Gastrocnemius medialis (tissue), 4 donors: Measurements from ENCODE around the gene SAE1.

Experiments used
- POLR2A ChIP-seq, 2 donors: fragments of 450-650 bp; IDR thresholded peaks; one replicate each; pipeline ENCODE4 v1.6.1; 2017; ENCODE audit warnings: antibody characterized with exemption in 2 of 2, mild to moderate bottlenecking in 2 of 2, moderate library complexity in 2 of 2
- TF ChIP-seq, protein P1 (sequence below), 5 experiments: fragments of 450-650 bp in 3 of 5; fragments of 200-600 bp in 2 of 5; sonication (generic) in 2 of 5; IDR thresholded peaks in 4 of 5; conservative IDR thresholded peaks in 1 of 5; 1 replicate in 4 of 5; 2 replicates in 1 of 5; pipeline ENCODE4 v1.5.1; 2016 to 2019; ENCODE audit warnings: antibody characterized with exemption in 5 of 5, mild to moderate bottlenecking in 3 of 5, moderate library complexity in 3 of 5

DNA sequence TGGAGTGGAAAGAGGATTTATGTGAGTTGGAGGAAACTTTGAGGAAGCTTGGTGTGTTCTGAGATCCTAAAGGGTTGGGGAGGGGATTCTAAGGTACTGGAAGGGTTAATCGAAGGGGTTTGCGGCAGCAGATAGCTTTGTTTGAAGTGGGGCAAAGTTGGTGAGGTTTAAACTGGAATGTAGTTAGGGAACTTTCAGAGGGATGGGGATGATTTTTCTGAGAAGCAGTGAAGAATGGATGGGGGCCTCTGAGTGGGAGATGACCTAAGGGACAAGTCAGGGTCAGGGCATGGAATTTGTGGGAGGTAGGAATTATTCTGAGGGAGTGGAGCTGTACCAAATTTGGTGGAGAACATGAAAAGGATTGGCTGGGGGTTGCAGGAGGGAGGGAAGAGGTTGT lies 3.9 kb downstream of the SAE1 start:
- TF ChIP-seq, protein P1, sequence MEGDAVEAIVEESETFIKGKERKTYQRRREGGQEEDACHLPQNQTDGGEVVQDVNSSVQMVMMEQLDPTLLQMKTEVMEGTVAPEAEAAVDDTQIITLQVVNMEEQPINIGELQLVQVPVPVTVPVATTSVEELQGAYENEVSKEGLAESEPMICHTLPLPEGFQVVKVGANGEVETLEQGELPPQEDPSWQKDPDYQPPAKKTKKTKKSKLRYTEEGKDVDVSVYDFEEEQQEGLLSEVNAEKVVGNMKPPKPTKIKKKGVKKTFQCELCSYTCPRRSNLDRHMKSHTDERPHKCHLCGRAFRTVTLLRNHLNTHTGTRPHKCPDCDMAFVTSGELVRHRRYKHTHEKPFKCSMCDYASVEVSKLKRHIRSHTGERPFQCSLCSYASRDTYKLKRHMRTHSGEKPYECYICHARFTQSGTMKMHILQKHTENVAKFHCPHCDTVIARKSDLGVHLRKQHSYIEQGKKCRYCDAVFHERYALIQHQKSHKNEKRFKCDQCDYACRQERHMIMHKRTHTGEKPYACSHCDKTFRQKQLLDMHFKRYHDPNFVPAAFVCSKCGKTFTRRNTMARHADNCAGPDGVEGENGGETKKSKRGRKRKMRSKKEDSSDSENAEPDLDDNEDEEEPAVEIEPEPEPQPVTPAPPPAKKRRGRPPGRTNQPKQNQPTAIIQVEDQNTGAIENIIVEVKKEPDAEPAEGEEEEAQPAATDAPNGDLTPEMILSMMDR (IDR thresholded peaks at IDR 0.05 in 4 of 5, conservative IDR thresholded peaks at IDR 0.05 in 1 of 5): no peak
- TF ChIP-seq POLR2A (IDR thresholded peaks at IDR 0.05): no peak
